Breast epithelium (tissue), 4 donors: ENCODE data around the gene NDUFS7. TPM values are rescaled to one million over a fixed set of nuclear protein-coding genes. Genes with fewer than 3 reads are reported as not detected.

ENCODE experiments used
- DNase-seq, 2 donors: peaks; one replicate each; pipeline ENCODE4 v3.0.0-alpha.2; 2019; ENCODE audit warnings: low spot score in 2 of 2
- H3K27ac ChIP-seq, 2 donors: fragments of 200-600 bp; sonication (generic) in 1 of 2; one replicate each; pipeline ENCODE4 v1.5.1; 2016 to 2019; ENCODE audit warnings: mild to moderate bottlenecking in 1 of 2
- H3K27me3 ChIP-seq, 2 donors: fragments of 200-600 bp; sonication (generic) in 1 of 2; one replicate each; pipeline versions ENCODE4 v1.5.1 to v1.6.0; 2017 to 2019; ENCODE audit warnings: control low read depth in 1 of 2, mild to moderate bottlenecking in 1 of 2
- H3K36me3 ChIP-seq: fragments of 200-600 bp; one replicate; pipeline ENCODE4 v1.5.1; 2019
- H3K4me1 ChIP-seq, 2 donors: fragments of 200-600 bp; sonication (generic); one replicate each; pipeline ENCODE4 v1.5.1; 2016 to 2019; ENCODE audit warnings: control low read depth in 1 of 2
- H3K4me3 ChIP-seq, 3 donors: fragments of 200-600 bp; sonication (generic); 1 replicate in 2 of 3; 2 replicates in 1 of 3; pipeline ENCODE4 v1.5.1; 2016 to 2019; ENCODE audit warnings: mild to moderate bottlenecking in 3 of 3, moderate library complexity in 2 of 3
- H3K9me3 ChIP-seq, 2 donors: fragments of 200-600 bp; sonication (generic) in 1 of 2; one replicate each; pipeline ENCODE4 v1.5.1; 2016 to 2019; ENCODE audit warnings: control low read depth in 1 of 2
- CTCF ChIP-seq, 3 donors: fragments of 450-650 bp; IDR thresholded peaks; one replicate each; pipeline ENCODE4 v1.5.1; 2016 to 2017; ENCODE audit warnings: antibody characterized with exemption in 3 of 3, mild to moderate bottlenecking in 3 of 3, moderate library complexity in 3 of 3
- POLR2A ChIP-seq: fragments of 450-650 bp; IDR thresholded peaks from one replicate; pipeline ENCODE4 v1.6.1; 2016; ENCODE audit warnings: antibody characterized with exemption, mild to moderate bottlenecking, moderate library complexity
- POLR2AphosphoS5 ChIP-seq, 3 donors: sonication (generic); formaldehyde crosslinking; IDR thresholded peaks; one replicate each; pipeline ENCODE4 v1.6.1; 2017; ENCODE audit warnings: antibody characterized with exemption in 3 of 3
- intact Hi-C: fragments of 100-400 bp; cut with DNase I; formaldehyde crosslinking; loops from one replicate; pipeline ENCODE4 v1.15.1; 2023; ENCODE audit warnings: low total_unique reads
- total RNA-seq, 3 donors: library from RNA; depleted of rRNA; stranded (reverse); fragments of >200 nt; gene quantifications; one replicate each; pipeline ENCODE4 v1.1.0, GENCODE V29; 2016

NDUFS7 gene
- total RNA-seq, 3 donors from 2014 or later: 67.5 to 122 (median 67.5) TPM

GRCh38 chr19:1425102-1425837 is 41.6 kb downstream of the NDUFS7 start:
- no peaks in the 10 kb centered on the region for H3K36me3 ChIP-seq

GRCh38 chr19:1425902-1426301 is 42.2 kb downstream of the NDUFS7 start:
- H3K36me3 ChIP-seq: no peaks in the 10 kb centered on the region
- H3K4me1 ChIP-seq: no peaks in the 10 kb centered on the region
- H3K9me3 ChIP-seq: no peaks in the 10 kb centered on the region
- H3K4me3 ChIP-seq: no peak overlapping the region
- TF ChIP-seq POLR2AphosphoS5 (IDR thresholded peaks at IDR 0.05): no peak
- TF ChIP-seq POLR2A: no peak
- TF ChIP-seq CTCF (IDR thresholded peaks at IDR 0.05): no peak
- intact Hi-C loops: no loop called here
- DNase-seq: no peak
- H3K27me3 ChIP-seq: no peaks in the 10 kb centered on the region
- no peak overlapping the region for H3K27ac ChIP-seq

More at GRCh38 chr19:1425102-1425837, 41.6 kb downstream of the NDUFS7 start:
- no peak overlapping the region for H3K27ac ChIP-seq
- no peak overlapping the region for H3K4me3 ChIP-seq
- H3K4me1 ChIP-seq: no peaks in the 10 kb centered on the region
- TF ChIP-seq POLR2AphosphoS5 (IDR thresholded peaks at IDR 0.05) (no peak), POLR2A (no peak), CTCF (IDR thresholded peaks at IDR 0.05) (no peak)
- intact Hi-C loops: no loop called here
- H3K9me3 ChIP-seq: no peaks in the 10 kb centered on the region
- DNase-seq: no peak
- H3K27me3 ChIP-seq: no peaks in the 10 kb centered on the region

GRCh38 chr19:1426736-1427135 is 43.0 kb downstream of the NDUFS7 start:
- TF ChIP-seq POLR2A: no peak
- no peak for TF ChIP-seq CTCF (IDR thresholded peaks at IDR 0.05)
- no peak for TF ChIP-seq POLR2AphosphoS5 (IDR thresholded peaks at IDR 0.05)
- no peak overlapping the region for H3K4me3 ChIP-seq
- intact Hi-C loops: no loop called here
- H3K36me3 ChIP-seq: no peaks in the 10 kb centered on the region
- no peaks in the 10 kb centered on the region for H3K27me3 ChIP-seq
- no peaks in the 10 kb centered on the region for H3K4me1 ChIP-seq
- no peak overlapping the region for H3K27ac ChIP-seq
- DNase-seq: no peak
- H3K9me3 ChIP-seq: no peaks in the 10 kb centered on the region

GRCh38 chr19:1427221-1427920 is 43.7 kb downstream of the NDUFS7 start:
- no peak for TF ChIP-seq POLR2A
- no peak for TF ChIP-seq CTCF (IDR thresholded peaks at IDR 0.05)
- no peak for TF ChIP-seq POLR2AphosphoS5 (IDR thresholded peaks at IDR 0.05)
- no peak overlapping the region for H3K4me3 ChIP-seq
- H3K27me3 ChIP-seq: no peaks in the 10 kb centered on the region
- H3K4me1 ChIP-seq: no peaks in the 10 kb centered on the region
- no peaks in the 10 kb centered on the region for H3K9me3 ChIP-seq
- no peak for DNase-seq
- no peak overlapping the region for H3K27ac ChIP-seq
- intact Hi-C loops: no loop called here
- no peaks in the 10 kb centered on the region for H3K36me3 ChIP-seq

- H3K27me3 ChIP-seq: no peaks in the 10 kb centered on the region
- no peak overlapping the region for H3K27ac ChIP-seq
- H3K9me3 ChIP-seq: no peaks in the 10 kb centered on the region
- no peak for DNase-seq
- H3K36me3 ChIP-seq: peaks cover 11% of the 10 kb centered on the region
- intact Hi-C loops: no loop called here
- no peaks in the 10 kb centered on the region for H3K4me1 ChIP-seq
- TF ChIP-seq POLR2A: no peak
- H3K4me3 ChIP-seq: no peak overlapping the region
Measured at GRCh38 chr19:1428738-1429391, 45.2 kb downstream of the NDUFS7 start.
